ENCODE results near the gene PLVAP. TPM values are rescaled to one million over a fixed set of nuclear protein-coding genes. Genes with fewer than 3 reads are reported as not detected.

Gene PLVAP
- total RNA-seq, 2 donors from 2014 or later = 48.3 to 83.7 TPM

DNA sequence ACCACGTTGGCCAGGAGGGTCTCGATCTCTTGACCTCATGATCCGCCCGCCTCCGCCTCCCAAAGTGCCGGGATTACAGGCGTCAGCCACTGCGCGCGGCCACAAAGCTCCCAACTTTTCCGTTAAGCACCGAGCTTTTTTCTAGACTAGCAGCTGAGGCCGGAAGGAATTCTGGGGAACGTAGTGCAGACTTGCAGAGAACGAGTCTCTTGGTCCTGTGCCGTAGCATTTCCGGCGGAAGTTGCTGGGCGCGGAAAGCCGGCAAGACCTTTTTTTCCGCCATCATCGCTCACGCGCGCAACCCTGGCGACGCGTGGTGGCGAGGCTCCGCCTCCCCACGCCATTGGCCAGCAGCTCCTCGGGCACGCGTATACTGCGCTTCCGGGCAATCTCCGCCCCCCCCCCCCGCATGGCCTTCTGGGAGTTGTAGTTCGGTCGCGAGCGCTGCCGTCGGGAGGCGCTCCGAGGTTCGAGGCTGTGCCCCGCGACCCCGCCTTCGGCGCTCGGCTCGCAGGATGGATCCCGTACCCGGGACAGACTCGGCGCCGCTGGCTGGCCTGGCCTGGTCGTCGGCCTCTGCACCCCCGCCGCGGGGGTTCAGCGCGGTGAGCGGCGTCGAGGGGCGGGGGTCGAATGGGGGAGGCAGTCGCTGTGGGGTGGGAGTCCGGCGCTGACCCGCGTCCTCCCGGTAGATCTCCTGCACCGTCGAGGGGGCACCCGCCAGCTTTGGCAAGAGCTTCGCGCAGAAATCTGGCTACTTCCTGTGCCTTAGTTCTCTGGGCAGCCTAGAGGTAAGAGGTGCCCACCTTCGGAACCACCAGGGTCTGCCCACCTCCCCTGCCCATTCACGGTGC, 42.7 kb upstream of the PLVAP start, which contains the start of gene MVB12A:
MVB12A (plus strand) TSS at position 427 of the 854 bp plus-strand sequence; CDS start at position 516, 89 bp downstream.
- peak; percentile 98 for DNase-seq (ENCODE audit: low spot score)
- Histone ChIP-seq H3K4me1 (peaks cover 0 to 21% of the 10 kb centered on the region in 2 donors), H3K27ac (peak within 1 kb of the TSS; percentile 76 to 80), H3K36me3 (no peaks in the 10 kb centered on the region), H3K9me3 (no peaks in the 10 kb centered on the region), H3K27me3 (no peaks in the 10 kb centered on the region), H3K4me3 (peak within 1 kb of the TSS; percentile 60 to 93)
- TF ChIP-seq, protein P1, sequence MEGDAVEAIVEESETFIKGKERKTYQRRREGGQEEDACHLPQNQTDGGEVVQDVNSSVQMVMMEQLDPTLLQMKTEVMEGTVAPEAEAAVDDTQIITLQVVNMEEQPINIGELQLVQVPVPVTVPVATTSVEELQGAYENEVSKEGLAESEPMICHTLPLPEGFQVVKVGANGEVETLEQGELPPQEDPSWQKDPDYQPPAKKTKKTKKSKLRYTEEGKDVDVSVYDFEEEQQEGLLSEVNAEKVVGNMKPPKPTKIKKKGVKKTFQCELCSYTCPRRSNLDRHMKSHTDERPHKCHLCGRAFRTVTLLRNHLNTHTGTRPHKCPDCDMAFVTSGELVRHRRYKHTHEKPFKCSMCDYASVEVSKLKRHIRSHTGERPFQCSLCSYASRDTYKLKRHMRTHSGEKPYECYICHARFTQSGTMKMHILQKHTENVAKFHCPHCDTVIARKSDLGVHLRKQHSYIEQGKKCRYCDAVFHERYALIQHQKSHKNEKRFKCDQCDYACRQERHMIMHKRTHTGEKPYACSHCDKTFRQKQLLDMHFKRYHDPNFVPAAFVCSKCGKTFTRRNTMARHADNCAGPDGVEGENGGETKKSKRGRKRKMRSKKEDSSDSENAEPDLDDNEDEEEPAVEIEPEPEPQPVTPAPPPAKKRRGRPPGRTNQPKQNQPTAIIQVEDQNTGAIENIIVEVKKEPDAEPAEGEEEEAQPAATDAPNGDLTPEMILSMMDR (IDR thresholded peaks at IDR 0.05) = no peak

- peaks cover 0 to 15% of the 10 kb centered on the region in 2 donors for H3K4me1 ChIP-seq
- H3K4me3 ChIP-seq = peak overlapping the region; percentile 26 to 93
- DNase-seq (ENCODE audit: low spot score) = no peak
- no peaks in the 10 kb centered on the region for H3K27me3 ChIP-seq
- no peaks in the 10 kb centered on the region for H3K36me3 ChIP-seq
- peak overlapping the region; percentile 76 to 80 for H3K27ac ChIP-seq
- TF ChIP-seq, protein P1 (IDR thresholded peaks at IDR 0.05) = no peak
- H3K9me3 ChIP-seq = no peaks in the 10 kb centered on the region
Measured at GRCh38 chr19:17419154-17419620, 42.0 kb upstream of the PLVAP start.

GRCh38 chr19:17418710-17419109, 41.6 kb upstream of the PLVAP start:
- Histone ChIP-seq H3K4me1 (peaks cover 0 to 15% of the 10 kb centered on the region in 2 donors), H3K4me3 (peak overlapping the region in 1 of 2 donors; percentile 93), H3K27me3 (no peaks in the 10 kb centered on the region), H3K27ac (peak overlapping the region; percentile 76 to 80), H3K9me3 (no peaks in the 10 kb centered on the region), H3K36me3 (no peaks in the 10 kb centered on the region)
- TF ChIP-seq, protein P1 (IDR thresholded peaks at IDR 0.05) = no peak
- no peak for DNase-seq (ENCODE audit: low spot score)

DNA sequence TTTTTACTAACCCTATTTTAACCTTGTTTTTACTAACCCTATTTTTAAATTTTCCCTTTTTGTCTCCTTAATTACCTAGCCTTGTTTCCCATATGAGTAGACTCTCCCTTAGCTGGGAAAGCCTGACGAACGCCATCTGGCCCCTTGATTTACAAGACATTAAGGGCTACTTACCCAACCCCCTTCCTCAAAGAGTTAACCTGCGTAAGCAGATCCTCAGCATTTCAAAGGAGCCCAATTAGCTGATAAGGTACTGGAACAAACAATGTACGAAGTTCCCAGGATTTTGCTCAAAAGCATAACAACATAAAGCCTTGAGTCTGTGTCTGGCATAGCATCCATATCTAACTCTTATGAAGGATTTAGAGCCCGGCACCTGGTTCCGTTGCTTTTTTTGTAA, 38.0 kb upstream of the PLVAP start:
- Histone ChIP-seq H3K9me3 (no peaks in the 10 kb centered on the region), H3K4me3 (no peak overlapping the region), H3K4me1 (peaks cover 0 to 8% of the 10 kb centered on the region in 2 donors), H3K27ac (no peak overlapping the region), H3K36me3 (no peaks in the 10 kb centered on the region), H3K27me3 (no peaks in the 10 kb centered on the region)
- DNase-seq (ENCODE audit: low spot score) = no peak
- TF ChIP-seq, protein P1 (IDR thresholded peaks at IDR 0.05) = no peak

- H3K27ac ChIP-seq = no peak overlapping the region
- TF ChIP-seq, protein P1 (IDR thresholded peaks at IDR 0.05) = no peak
- no peaks in the 10 kb centered on the region for H3K27me3 ChIP-seq
- H3K4me1 ChIP-seq = peaks cover 0 to 3% of the 10 kb centered on the region in 2 donors
- no peaks in the 10 kb centered on the region for H3K9me3 ChIP-seq
- no peak overlapping the region for H3K4me3 ChIP-seq
- no peaks in the 10 kb centered on the region for H3K36me3 ChIP-seq
- no peak for DNase-seq (ENCODE audit: low spot score)
Measured at GRCh38 chr19:17414097-17414496, 37.0 kb upstream of the PLVAP start.
